Mammary epithelial cell (primary cell): ENCODE measurements around the gene FHIT.

Experiments
- CTCF ChIP-seq, 2 donors: IDR thresholded peaks in 1 of 2; conservative IDR thresholded peaks in 1 of 2; 2 replicates each; pipeline ENCODE4 v1.5.1; 2011 to 2012; ENCODE audit warnings: inconsistent platforms in 2 of 2, low read length in 2 of 2, mild to moderate bottlenecking in 2 of 2, control low read depth in 1 of 2, low read depth in 1 of 2; ENCODE audit not compliant: insufficient read depth in 1 of 2; ENCODE audit errors: extremely low read depth in 1 of 2
- EZH2 ChIP-seq: IDR thresholded peaks from 2 replicates; pipeline ENCODE4 v1.6.1; 2012; ENCODE audit warnings: low read length, inconsistent platforms, borderline replicate concordance

GRCh38 chr3:60528651-60529050 is 722.6 kb downstream of the FHIT start:
- TF ChIP-seq CTCF (conservative IDR thresholded peaks at IDR 0.05 in 1 of 2, IDR thresholded peaks at IDR 0.05 in 1 of 2; ENCODE audit: extremely low read depth in 1 of 2, insufficient read depth in 1 of 2, low read depth in 1 of 2, low read length in 2 of 2): no peak
- TF ChIP-seq EZH2: no peak
